Measurements from ENCODE around the gene SERPINE2.

The SERPINE2 gene

DNA sequence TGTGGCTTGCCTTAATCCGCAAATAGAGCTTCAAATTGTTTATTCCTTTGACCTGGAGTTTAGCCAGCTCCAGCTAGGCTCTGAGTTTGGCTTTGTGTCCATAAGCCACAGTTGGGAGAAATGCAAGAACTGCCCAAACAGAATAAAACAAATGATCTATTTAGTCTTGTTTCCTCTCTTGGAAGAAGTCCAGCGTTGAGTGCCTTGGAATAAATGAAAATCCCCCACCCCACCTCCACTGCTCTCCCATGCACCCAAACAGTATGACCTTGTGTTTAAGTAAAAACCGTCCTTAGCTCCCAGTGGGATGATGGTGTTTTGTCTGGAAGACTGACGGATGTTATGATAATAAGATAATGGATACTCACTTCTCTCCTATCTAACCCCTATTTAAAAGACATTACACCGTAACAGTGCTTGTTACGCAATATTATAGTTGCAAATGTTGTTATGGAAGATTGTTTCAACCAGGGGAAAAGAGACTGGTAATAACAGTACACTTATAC is 3.2 kb upstream of the SERPINE2 start:
- no peak for DNase-seq

DNA sequence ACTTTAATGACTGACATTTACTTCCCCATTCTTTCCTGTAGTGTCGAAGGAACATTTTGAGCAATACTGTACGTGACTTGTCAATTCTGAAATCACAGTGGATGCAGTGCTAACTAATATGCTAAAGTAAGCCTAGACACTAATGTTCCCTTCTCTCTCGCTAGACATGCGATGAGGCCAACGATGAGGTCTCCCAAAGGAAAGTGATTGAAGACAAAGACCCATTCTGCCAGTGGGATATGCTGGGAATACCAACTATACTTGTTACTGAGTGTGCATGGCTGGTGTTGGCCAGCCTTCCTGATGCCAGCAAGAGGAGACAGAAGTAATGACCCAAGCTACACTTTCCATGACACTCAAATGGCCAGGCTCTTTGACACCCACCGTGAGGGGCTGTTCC is 2.5 kb upstream of the SERPINE2 start:
- DNase-seq: no peak

DNA sequence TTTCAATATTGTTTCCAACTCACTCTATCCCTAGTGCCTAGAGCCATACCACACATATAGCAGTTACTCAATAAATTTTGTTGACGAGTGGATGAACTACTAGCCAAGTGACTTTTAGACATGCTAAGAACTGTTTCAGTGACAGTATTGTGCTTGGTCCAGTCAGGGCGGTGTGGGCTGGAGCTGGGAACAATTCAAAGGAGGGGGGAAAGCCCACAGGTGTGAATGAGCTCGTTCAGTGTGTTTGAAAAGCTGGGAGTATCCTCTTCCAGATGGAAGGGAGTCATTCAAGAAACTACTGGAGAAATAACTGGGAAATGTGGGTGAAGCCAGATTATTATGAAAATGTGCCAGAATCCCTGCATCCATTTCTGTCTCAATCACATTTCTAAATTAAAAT is 1.7 kb upstream of the SERPINE2 start:
- no peak for DNase-seq

DNA sequence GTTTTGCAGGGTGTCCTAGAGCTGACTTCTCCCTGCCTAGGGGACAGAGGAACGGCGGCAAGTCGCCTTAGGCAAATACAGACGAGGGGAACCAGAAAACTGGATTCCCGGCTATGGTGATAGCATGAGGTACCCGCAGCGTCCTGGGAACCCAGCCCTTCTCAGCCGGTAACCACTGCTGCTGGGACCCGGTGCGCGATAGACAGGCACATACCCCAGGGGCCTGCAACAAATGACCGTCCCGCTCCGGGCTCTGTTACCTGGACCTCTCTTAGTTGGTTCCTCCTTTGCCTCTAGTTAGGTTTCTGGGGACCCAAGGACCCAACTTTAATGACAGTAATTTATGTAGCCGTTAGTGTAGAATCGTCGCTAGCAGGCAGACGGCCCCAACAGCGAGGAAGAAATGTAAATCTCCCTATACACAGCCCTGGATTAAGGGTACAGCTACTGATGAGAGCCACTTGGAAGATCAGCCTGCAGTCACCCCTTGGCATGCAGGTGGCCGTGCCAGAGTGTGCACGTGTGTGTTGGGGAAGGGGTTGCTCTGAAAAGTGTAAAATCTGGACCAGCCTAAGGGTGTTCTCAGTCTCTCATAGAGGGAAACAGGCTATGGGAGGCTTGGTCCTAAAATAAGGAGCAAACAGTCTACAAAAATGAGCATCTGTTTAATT is 819 bp upstream of the SERPINE2 start:
- no peak for DNase-seq

DNA sequence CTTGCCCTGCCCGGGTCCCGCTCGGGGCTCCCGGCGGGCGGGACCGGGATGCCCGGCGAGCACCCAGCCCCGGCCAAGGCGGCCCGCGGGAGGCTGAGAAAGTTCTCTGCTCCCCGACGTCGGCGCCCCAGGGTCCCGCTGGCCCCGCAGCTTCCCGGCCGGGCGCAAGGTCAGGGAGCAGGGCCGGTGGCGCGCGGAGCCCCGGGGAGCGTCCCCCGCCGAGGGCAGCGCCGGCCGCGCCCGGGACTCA is 331 bp downstream of the SERPINE2 start:
- no peak for DNase-seq

DNA sequence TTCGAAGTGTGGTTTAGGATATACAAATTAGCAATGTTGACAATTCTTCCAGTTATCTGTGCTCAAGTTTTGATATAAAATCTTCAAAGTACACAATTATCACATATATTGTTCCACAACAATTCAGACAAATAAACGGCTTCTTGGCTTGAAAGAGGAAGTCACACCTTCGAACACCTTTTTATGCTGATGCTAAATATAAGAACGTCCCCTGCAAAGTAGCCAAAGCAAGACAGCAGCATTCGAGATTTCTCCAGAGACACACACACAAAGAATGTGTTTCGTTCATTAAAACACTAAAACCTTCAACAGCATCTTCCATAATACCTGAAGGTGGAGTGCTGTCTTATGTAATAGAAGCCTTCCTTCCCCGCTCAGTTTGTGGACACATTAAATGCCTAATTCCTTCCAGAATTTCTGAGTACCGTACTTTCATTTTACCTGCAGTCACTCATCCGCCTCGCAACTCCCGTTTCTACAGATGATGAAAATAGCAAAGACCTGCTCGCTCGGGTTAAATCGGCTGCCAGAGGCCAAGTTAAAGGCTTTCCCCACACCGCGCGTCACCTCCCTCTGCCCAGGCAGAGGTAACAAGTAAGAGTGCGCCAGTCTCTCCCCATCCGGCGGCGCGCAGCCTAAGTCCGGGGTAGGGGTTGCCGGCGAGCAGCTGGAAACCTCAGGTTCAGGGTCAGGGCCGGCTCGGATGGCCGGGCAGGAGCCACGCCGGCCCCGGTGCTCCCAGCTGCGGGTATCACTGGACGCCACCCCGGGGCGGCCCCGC is 847 bp downstream of the SERPINE2 start:
- DNase-seq: no peak

DNA sequence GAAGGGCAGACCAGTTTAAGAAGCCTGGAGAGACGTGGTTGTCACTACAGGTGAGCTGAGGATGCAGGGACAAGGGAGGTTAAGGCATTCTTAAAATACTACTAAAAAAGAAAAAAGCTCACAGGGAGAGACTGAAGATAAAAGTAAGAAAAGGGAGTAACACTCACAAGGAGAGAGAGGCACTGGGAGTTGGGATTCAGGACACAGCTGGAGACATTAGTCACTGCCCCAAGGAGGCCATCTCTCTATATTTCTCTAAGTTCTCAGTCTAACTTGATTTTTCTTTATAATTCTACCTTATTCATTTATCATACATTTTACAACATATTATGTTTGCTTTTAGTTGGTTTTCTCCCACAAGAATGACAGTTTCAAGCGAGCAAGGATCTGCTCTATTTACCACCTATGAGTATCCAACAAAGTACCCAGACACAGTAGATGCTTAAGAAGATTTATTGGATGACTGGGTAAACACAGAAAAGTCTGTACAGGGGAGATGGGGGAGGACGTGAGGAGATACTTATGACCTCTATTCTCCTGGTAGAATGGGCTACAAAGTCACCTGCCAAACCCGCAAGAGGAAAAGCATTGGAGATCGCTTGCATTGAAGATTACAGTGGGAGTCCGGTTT is 2.2 kb downstream of the SERPINE2 start:
- DNase-seq: no peak

DNA sequence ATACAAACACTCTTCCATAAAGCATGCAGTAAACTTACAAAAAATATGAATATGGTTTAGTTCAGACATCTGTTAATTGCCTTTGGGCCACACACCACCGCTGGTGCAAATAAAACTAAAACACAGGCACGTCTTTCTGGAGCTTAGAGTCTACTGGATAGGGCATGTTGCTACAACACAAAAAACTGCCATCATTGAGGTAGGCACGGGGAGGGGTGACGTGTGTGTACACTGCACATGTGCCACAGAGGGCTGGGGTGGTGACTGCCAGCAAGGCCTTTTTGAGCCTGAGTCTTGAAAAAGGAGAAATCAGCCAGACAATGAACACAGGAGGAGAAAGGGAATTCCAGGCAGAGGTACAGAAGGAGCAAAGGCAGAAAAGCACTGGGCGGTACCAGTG is 5.1 kb downstream of the SERPINE2 start:
- DNase-seq: no peak

DNA sequence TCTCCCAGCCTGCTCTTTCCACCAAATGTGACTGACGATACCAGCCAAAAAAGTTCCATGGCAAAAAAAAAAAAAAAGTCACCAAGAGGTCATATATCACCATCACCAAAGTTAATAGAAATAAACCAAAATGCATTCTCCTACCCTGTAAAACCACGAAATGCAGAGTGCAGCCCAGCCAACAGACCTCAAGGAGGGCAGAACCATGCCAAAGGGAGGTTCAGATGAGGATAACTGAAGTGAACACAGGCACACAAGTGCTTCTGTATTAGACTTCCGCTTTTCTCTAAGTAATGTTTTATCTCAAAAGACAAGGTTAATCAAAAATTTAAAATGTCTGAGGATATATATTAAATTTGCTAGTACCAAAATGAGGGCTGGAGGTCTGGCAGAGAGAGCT is 5.5 kb downstream of the SERPINE2 start:
- no peak for DNase-seq

DNA sequence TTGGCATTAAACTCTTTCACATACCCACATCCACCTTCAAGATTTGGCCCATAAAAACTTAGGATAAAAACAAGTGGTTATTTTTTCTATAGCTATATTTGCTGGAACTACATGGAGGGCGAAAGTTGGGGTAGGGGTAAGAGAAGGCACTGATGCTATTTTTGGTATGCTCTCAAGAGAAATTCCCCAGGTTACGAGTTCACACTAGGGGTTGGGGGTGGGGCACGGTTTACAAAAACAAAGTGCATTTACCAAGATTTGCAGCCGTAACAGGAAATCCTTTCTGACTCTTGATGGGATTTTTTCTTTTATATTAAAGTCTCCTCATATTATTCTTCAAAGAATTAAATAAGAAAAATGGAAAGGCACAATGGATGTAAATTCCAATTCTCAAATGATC is 6.8 kb downstream of the SERPINE2 start:
- no peak for DNase-seq

DNA sequence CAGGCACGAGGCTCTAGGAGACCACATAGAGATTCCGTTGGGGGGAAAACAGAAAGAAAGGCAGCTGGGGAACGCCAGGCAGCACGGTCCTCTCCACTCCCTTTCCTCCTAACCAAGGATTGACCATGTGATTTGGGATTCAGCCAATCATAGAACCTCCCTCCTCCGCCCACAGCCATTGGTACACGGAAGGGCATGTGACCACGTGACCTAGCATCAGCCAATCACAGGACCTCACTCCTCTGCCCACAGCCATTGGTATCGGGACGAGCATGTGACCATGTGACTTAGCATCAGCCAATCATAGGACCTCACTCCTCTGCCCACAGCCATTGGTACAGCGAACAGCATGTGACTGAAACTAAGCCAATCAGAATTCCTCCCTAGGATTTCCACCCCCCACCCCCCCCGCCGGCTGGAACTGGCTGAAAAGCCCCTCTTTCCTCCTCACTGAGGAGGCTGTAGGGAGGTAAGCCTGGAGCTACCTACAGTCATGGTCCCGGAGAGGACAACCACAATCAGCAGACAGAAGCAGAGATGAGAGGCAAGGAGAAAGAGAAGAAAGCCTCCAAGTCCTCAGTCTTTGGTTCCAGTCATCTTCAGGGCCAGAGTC is 7.6 kb downstream of the SERPINE2 start:
- DNase-seq: no peak

DNA sequence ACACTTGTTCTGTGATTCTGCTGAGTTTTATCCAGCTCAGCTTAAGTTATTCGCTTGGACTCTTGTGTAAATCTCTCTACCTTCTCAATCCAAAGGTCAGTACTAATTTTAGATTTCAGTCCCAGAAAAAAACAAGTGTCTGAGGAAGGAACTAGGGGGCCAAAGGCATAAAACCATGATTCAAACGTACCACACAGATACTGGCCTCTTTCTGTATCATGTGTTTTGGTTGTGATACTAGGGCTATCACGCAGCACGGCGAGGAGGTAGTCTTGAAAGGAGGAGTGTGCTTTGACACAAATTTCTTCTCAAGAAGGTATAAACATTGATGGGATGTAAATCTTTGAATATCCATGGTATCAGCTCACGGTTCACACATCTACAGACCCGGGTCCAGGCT is 8.3 kb downstream of the SERPINE2 start:
- no peak for DNase-seq

DNA sequence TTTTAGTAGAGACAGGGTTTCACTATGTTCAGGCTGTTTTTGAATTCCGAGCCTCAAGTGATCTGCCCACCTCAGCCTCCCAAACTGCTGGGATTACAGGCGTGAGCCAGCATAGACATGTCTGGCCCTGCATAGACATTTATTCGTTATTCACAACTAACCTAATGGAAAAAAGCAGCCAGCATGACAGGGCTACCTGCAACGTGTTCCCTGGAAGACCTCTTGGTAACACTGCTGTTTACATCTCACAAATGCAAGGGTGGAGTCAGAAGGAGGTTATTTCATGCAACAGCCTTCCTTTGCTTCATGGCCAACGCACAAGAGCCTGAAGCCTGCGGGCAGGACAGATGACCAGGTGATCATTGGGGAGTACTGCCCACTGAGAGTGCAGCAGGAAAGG is 9.2 kb downstream of the SERPINE2 start:
- no peak for DNase-seq

DNA sequence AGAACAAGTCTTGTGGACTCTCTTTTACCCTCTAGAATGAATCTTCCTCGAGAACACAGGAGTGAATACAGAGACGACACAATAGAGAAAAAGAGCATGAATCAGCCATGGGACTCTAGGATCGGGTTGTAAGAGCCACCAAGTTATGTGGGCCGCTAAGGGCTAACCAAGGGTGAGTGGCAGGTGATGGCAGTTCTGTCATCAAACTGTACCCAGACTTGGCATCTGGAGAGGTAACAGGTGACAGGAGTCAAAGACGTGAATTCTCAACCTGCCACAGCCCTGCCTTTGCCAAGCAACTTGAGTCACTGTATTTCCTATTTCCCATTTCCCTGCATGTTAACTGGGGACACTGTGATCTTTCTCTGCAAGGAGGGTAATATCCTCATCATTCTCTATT is 11.2 kb downstream of the SERPINE2 start:
- DNase-seq: no peak

DNA sequence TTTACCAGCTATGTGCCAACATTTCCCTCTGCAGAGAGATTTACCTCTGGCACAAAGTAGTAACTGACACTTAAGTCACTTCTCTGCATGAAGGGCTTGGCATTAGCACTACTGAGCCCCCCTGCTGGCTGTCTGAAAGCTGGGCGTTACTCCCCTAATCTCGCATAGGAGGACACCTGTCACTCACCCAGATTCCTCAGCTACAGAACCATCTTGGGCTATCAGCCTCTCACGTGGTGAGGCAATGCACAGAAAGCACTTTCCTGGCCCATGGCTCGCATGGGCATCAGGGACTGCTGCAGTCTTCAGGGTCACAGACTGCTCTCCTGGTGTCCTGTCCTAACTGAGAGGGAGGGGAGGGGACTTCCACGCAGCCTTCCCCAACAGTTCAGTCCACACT is 12.0 kb downstream of the SERPINE2 start:
- DNase-seq: no peak

DNA sequence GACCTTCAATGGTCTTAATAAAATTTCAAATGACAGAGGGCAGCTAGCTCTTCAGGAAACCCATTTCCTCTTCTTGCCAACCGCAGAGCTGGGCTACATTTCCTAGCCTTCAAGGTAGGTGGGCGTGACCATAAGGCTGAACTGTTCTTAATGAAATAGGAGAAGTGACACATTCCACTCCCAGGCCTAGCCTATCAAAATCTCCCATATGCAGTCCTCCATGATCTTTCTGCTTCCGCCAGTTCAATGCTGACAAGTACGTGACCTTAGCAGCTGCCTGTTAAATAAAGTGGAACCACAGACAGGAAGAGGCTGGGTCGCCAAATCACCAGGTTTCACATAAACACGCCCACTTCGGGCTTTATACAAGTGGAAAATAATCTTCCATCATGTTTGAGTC is 13.2 kb downstream of the SERPINE2 start:
- DNase-seq: no peak

DNA sequence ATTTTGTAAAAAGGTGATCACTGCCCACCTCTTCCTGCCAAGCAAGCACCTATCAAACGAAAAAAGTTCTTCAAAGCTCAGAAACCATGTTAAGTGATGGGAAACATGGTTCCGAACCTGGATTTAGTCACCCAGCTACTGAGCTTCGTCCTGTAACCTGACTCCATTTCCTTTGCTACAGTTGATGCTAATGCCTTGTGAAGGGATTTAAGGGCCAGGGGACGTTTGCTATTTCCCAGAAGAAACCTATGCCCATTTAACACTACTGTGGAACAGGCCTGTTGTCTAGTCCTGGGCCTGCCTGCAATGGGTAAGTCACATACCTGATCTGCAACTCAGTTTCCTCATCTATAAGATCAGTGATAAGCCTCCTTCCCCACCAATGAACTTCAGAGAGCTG is 14.8 kb downstream of the SERPINE2 start:
- DNase-seq: no peak

DNA sequence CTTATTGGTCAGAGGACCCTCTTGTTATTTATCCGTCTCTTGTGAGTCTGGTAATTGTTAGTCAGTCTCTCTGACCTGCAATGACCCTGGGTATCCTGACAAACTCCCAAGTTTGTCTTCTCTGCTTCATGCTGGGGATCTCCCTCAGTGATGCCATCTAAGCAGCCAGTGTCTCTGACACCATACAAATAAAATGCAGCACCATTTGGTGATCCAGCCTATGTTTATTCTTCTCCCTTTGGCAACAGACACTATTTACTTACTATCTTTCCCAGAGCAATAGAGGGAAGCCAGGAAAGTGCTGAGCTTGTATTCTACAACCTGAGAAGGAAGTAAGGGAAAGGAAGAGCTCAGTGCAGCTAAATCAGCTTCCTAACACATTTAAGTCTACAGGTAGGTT is 15.9 kb downstream of the SERPINE2 start:
- DNase-seq: no peak

DNA sequence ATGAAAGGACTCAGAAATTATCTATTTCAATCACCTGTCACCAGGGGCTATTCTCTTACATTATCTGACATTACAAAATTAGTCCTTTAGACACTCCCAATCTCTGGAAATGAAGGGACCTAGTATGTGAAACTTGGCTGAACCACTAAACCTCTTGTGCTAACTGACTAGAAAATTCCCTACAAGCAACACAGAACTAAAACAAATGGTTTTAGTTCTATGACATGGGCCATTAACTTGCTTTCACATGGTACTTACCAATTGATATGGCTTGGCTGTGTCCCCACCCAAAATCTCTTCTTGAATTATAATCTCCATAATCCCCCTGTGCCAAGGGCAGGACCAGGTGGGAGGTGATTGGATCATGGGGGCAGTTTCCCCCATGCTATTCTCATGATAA is 16.6 kb downstream of the SERPINE2 start:
- no peak for DNase-seq

DNA sequence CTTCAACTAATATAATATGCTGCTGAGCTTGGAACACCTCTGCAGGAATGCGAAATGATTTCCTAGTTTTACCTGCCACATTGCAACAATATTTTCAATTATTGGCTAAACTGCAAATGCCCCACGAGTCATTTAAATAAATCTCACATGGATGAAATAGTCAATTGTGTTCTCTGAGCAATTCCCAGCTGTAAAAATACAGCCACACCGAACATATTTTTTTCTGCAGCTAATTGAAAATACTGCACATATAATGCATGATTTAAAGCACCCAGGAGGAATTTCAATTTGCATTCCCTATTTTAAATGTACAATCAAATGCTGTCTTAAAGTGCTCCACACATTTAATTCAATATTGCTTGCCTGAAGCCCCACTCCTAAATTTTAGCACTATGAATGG is 18.6 kb downstream of the SERPINE2 start:
- no peak for DNase-seq

DNA sequence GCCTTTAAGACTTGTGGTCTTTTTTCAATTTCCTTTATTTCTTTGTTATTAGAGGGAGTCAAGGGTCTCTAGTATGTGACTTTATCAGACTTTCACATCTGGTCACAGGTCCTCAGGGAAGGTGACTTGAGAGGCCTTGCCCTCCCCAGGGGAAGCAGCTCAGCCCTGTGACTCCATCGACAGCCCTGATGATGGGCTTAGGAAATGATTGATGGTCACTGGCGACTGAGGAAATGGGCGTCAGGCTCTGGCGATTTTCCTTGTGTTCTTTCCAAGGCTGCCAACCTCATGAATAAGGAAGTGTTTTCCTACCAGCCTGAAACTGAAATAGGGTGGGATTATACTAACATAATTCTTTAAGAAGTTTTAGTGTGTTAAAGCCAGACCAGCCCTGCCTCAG is 21.1 kb downstream of the SERPINE2 start:
- no peak for DNase-seq

DNA sequence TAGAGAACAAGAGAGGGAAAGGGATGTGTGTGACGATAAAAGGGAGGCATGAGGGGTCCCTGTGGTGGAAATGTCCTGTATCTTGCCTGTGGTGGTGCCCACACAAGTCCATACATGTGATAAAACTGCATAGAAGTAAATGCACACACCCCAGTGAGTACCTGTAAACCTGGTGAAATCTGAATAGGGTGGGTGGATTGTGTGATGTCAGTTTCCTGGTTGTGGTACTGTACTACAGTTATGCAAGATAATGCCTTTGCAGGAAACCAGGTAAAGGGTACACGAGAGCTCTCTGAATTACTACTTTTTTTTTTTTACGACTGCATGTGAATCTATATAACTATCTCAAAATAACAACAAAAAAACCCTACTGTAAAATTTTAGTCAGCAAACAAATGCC is 22.1 kb downstream of the SERPINE2 start:
- DNase-seq: no peak

DNA sequence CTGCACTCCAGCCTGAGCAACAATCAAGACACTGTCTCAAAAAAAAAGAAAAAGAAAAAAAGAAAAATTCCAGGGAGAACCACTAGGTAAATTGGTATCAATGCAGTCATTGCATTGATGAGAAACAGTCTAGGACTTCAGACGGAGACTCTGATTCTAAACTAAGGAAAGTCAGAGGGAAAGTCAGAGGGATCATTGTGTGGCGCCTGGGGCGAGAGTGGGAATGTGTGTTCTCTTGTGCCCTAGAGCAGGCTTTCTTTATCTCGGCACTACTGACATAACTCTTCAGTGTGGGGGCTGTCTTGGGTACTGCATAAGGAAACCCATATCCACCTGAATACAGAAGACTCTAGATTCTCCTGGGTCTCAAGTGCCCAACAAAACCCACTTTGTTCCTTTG is 24.8 kb downstream of the SERPINE2 start:
- no peak for DNase-seq

DNA sequence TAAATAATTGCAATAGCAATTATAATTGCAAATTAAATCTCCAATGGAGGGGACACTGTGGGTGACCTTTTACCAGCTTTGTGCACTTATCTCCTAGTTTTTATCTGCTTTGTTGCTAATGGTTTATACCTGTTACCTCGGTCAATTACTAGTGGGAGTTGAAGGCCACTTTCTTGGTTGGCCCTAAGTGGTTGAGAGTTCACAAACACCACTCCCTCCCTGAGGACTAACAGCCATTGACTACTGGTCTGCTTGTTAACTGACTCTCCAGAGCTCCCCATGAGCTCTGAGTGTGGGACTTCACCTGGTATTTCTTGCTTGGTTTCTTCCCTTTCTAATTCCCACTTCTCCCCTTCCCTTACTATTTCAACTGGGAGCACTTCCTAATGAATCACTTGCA is 27.2 kb downstream of the SERPINE2 start:
- DNase-seq: no peak
